GM19238 (cell line): Measurements from ENCODE around the gene AIF1L.

ENCODE experiments used
- DNase-seq: peaks from one replicate; pipeline ENCODE4 v3.0.0; 2011; ENCODE audit warnings: low spot score; ENCODE audit not compliant: insufficient read length

AIF1L gene

DNA sequence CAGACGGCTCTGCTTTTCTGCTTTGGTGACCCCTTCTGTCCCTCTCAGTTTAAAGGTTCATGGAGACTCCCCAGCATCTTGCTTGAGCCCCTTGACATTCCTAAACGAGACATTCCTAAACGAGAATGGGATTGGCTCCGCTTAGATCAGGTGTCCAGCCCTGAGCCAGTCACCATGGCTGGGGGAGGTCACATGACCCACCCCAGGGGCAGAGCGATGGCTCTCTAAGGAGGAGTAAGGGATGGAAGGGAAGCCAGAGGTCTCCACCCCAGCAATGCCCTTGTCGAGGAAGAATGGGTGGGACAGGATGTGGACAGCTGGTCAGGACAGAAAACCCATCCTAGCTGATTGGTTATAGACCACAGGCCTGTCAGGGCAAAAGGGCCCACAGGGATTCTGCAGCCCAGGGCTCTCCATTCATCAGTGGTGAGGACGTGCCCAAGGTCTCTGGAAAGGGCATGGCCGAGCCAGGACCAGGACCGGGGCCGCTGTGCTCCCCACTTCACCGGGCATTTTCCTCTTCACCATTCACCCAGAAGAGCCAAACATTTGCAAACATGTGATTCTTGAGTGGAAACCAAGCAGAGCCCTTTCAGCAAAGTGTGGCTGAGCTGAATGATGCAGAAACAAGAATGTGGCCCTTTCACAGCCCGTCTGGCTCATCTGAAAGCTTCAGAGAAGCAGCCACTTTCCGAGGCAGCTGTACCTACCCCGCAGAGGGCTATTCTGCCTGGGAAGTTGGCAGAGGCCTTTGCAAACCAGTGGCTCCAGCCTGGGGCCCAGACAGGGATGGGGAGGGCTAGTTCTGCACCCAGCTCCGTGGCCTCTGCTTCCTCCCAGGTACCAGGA lies 19.8 kb upstream of the AIF1L start:
- DNase-seq: no peak

DNA sequence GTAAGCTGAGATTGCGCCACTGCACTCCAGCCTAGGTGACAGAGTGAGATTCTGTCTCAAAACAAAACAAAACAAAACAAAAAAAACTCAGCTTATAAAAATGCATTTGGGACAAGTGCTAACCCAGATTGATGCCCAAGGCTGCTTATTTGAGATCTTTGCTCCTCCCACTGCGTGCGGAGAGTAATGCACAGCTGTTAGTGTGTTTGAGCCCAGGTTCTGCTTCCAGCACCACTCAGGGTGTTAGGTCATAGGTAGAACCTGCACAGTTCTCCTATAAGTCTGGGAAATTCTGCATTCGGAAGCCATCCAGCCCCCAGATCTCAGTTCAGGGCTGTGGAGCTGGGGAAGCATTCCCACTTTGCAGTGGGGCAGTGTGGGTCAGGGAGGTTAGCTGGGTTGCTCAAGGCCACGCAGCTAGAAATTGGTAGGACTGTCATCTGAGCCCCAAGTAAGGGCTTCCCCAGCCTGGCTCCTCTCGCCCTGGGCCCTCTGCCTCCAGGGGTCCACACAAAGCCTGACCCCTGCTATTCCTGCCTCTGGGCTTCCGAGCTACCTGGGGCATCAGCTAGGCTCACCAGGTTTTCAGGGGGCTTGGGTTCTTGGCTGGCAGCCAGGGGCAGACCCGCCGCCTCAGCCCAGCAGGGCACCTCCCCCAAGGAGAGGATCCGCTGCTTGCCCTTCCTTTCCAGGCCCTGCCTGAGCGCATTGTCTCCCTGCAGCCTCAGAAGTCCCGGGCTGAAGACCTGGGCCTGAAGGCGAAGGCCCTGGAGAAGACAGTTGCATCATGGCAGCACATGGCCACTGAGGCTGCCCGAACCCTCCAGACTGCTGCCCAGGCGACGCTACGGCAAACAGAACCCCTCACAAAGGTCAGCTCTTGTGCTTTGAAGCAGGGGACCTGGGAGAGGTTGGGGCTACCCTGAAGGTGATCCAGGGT lies 17.6 kb upstream of the AIF1L start:
- no peak for DNase-seq

DNA sequence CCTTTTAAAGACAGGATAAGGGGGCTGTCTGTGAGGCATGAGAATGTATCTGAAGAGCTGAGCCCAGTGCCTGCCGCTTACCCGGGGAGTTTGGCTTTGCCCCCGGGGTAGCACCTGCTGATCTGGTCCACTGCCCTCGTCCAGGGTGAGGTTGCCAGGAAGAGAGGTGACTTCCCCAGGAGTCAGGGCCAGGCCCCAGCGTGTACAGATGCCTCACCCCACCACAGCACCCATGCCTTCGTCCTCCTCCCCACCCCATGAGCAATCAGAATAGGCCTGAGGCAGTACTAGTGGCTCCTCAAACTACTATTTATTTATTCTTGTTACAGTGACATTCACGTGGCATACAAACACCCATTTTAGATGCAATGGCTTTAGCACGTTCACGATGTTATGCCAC lies 15.7 kb upstream of the AIF1L start:
- no peak for DNase-seq

DNA sequence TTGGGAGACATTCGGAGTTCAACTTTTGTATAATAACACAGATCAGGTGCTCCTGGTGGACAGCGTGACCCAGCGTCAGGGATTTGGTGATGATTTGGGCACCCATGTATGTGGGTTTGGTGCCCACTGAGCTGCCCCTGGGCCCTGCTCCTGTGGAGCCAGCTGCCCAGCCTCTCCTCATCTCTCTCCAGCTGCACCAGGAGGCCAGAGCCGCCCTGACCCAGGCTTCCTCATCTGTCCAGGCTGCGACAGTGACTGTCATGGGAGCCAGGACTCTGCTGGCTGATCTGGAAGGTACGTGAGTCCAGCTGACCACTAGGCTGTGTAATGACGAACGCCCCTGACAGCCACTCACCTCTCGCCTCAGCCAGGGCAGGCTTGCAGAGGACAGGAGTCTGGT lies 14.5 kb upstream of the AIF1L start:
- DNase-seq: no peak

DNA sequence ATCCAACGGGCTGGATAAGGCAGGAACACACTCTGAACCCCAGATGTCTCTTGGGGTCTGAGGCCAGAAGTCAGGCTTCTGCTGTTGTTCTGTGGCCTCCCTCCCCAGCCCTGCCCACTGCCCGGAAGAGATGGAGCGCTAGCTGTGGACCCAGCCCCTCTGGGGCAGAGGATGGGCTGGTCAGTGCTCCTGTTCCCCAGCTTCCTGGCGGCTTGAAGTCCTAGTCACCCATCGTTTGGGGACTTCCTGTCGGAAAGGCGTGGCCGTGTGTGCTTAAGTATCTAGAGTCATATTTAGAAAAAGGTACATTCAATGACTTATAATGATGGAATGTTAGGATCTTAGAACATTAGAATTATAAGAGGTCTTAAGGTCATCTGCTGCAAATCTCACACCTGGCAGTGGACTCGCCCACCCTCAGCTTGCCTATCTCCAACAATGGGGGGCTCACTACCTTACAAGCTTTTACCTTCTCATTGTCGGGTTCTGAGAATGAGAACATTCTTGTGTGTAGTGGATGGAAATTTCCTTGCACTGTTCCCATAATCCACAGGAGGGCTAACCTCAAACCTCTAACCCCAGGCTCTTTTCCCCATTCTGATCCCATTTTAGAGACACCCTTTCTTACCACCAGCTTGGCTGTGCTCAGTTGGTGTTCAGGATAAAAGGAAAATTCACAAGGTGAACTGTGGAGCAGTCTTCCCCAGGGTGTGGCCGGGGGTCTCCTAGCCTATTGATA lies 13.4 kb upstream of the AIF1L start:
- no peak for DNase-seq

DNA sequence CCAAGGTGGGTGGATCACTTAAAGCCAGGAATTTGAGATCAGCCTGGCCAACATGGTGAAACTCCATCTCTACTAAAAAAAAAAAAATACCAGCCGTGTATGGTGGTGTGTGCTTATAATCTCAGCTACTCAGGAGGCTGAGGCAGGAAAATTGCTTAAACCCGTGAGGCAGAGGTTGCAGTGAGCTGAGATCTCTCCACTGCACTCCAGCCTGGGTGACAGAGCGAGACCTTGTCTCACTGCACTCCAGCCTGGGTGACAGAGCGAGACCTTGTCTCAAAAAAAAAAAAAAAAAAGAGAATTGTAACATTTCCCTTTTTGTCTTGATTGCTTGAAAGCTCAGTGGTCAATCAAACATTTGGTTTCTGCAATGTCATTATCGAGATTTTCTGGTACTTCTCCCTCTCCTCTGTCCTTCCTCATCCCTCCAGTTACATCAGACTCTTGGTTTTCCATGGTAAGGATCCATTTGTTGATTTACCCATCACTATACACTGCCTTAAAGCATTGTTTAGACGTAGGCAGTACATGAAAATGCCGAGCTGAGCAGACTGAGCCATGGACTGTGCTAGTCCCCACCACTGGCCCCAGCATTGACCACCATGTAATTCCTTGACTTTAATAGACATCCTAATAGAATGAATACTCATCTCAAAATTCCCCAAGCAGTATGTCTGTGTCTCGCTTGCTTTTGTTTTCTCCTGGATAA lies 11.5 kb upstream of the AIF1L start:
- no peak for DNase-seq

DNA sequence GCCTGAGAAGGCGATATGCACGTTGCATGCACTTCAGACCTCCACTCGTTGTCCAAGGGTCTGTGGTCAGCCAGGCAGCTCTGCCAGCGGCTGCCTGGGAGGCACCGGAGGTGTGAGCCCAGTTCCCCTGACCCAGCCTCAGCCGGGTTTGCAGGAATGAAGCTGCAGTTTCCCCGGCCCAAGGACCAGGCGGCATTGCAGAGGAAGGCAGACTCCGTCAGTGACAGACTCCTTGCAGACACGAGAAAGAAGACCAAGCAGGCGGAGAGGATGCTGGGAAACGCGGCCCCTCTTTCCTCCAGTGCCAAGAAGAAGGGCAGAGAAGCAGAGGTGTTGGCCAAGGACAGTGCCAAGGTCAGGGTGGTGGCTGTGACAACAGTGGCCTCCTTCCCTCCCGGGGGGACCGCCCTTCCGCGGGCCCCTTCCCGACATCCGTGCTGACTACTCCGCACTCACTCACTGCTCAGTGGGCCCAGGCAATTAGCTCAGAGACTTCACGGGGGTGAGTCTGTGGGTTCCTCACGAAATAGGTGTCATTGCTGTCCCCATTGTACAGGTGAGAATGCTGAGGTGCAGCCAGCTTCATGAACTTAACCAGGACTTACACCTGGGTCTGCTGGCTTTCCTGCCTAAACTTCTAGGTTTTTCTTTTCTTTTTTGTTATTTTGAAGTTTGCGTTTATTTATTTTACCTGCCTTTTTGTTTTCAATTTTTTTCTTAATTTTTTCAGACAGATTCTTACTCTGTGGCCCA lies 10.8 kb upstream of the AIF1L start:
- DNase-seq: no peak

DNA sequence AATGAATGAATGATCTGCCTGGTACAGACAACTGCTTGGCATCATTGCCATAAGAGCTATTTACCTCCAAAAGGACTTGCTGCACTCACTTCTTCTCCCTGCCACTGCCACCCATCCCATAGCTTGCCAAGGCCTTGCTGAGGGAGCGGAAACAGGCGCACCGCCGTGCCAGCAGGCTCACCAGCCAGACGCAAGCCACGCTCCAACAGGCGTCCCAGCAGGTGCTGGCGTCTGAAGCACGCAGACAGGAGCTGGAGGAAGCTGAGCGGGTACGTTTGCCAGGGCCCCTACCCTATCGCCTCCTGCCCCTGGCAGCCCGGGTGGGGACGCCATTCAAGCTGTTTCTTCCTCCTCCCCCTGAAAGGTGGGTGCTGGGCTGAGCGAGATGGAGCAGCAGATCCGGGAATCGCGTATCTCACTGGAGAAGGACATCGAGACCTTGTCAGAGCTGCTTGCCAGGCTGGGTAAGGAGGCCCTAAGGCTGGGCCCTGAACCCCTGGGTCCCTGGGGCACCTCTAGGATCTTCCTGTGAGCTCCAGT lies 8.9 kb upstream of the AIF1L start:
- no peak for DNase-seq

DNA sequence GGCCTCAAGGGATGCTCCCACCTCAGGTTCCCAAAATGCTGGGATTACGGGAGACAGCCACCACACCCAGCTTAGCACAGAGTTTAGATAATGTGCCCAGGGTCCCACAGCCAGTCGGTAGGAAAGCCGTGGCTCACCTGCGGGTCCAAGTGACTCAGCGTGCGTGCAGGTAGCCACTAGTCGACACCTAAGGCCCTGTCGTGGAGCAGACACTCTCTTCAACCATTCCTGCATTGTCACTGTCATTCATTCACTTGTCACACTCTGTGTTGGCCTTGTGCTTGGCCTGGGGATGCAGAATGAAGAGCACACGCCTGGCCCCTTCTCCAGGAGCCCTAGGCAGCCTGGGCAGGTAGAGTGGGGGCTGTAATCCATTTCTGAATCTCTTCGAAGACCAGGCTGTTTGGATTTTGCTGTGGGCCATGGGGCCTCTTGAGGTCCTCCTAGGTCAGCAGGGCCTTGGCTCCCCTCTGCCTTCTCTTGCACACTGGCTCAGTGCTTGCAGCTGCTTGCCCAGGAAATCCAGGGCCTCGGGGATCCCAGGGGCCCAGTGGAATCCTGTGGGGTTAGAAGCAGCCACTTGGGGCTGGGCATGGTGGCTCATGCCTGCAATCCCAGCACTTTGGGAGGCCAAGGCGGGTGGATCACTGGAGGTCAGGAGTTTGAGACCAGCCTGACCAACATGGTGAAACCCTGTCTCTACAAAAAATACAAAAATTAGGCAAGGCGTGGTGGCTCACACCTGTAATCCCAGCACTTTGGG lies 6.1 kb upstream of the AIF1L start:
- DNase-seq: no peak

DNA sequence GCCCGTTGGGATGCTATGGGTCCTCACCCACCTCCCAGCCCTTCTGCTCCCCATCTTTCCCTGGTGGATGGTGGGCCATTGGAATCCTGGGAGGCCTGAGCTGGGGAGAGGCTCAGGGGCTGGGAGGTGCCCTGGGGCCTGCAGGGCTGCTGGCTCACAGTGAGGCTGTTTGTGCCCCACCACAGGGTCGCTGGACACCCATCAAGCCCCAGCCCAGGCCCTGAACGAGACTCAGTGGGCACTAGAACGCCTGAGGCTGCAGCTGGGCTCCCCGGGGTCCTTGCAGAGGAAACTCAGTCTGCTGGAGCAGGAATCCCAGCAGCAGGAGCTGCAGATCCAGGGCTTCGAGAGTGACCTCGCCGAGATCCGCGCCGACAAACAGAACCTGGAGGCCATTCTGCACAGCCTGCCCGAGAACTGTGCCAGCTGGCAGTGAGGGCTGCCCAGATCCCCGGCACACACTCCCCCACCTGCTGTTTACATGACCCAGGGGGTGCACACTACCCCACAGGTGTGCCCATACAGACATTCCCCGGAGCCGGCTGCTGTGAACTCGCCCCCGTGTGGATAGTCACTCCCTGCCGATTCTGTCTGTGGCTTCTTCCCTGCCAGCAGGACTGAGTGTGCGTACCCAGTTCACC lies 4.9 kb upstream of the AIF1L start:
- no peak for DNase-seq

DNA sequence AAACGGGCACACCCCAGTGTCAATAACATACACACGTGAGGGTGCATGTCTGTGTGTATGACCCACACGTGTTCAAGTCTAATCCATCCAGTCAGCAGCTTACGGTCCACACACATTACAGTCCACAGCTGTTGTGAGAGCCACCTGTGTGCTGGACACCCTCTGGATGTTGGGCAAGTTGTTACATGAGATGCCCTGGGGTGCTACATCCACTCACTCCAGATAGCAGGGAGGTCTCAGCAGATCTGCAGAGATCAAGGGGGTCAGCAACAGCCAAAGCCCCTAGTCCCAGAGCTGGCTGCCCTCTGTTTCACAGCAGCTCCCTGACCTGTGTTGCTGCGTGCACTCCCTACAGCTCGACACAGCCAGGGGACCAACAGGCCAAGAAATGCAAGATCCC lies 4.3 kb upstream of the AIF1L start:
- no peak for DNase-seq

DNA sequence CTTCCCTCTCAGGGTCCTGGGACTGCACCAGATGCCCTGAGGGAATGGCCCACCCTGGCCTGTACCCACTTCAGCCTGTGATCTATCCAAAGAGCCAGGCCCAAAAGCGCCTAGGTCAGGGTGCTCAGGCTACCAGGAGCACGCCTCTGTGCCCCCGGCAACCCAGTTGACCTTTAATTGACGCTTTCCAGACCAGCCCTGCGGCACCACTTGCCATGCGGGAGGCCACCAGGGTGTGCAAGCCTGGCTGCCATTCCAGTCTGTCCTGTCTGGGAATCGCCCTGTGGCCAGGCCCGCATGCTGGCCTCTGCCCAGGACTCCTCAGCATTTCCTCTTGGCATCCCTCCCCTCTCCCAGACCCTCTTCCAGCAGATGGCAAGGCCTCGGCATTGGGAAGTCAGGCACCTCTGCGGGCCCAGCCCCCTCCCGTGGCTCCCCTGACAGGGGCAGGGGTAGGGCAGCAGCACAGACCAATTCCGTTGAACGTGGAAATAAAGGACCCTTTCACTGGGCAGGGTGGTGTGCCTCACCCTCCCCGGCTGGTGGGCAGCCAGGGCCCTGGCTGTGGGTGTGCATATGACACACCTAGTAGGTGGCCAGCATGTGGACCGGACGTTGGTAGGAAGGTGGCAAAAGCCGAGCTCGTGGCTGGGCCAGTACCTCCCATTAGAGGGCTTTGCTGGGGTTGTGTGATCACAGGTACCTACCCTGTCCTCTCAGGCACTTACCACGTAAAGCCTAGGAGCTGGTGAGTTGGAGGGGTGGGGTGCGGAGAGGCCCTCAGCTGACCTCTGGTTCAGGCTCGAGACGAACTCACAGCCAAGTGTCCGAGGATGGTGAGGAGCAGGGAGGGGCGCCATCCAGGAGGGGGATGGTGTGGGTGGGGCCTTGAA lies 3.5 kb upstream of the AIF1L start:
- no peak for DNase-seq

DNA sequence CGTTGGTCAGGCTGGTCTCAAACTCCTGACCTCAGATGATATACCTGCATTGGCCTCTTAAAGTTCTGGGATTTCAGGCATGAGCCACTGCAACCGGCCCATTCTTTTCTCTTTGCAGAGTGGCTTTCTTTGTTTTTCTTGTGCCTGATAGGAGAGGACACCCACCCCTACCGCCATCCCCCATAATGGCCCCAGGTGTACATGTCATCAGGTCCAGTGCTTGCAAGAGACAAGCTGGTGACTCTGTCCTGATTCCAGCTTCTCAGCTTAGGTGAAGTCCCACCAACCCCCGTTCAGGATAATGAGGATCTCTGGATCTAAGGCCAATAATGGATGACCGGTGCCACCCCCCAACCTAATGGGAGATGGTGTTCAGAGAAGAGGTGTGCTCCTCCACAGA lies 2.3 kb upstream of the AIF1L start:
- DNase-seq: no peak

DNA sequence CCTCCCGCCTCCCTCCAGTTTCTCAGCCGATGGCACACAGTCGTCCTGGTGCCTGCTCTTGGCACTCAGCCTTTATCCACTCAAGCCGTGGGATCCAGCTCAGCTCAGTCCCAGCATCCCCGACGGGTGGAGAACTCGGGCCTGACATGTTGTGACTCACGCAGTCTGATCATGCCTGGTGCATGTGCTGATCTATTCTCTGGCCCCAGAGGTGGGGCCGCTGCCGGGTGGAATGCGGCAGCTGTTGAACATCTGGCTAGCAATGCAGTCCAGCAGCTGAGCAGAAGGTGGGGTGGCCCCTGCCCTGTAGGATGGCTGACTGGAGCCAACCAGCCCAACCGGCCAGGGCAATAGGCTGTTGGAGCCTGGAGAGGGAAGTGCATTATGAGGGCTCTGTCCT lies 1.7 kb upstream of the AIF1L start:
- DNase-seq: no peak

DNA sequence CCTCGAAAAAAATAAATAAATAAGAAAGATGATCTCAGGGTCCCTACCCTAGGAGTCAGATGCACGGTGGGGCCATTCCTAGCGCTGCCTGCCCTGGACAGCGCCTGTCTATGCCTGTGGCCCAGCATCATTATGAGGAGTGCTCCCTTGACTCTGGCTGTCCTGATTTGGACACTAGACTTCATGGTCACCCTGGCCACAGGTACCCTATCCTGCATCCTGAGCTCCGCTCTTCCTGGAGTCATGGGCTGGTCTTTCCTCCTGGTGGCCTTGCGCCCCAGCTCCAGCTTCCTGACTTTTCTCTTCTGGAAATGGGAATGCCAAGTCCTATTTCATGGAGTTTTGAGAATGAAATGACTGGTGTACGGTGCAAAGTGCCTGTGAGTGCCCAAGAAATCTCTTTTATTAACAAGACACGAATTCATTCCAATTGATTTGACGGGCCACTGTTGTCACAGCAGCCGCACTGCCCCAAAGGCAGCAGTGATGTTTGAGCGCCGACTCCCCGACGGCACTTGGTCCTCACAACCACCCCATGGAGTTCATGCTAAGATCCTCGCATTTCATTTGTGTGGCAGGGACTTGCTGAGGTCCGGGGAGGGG lies 564 bp upstream of the AIF1L start:
- DNase-seq: no peak

DNA sequence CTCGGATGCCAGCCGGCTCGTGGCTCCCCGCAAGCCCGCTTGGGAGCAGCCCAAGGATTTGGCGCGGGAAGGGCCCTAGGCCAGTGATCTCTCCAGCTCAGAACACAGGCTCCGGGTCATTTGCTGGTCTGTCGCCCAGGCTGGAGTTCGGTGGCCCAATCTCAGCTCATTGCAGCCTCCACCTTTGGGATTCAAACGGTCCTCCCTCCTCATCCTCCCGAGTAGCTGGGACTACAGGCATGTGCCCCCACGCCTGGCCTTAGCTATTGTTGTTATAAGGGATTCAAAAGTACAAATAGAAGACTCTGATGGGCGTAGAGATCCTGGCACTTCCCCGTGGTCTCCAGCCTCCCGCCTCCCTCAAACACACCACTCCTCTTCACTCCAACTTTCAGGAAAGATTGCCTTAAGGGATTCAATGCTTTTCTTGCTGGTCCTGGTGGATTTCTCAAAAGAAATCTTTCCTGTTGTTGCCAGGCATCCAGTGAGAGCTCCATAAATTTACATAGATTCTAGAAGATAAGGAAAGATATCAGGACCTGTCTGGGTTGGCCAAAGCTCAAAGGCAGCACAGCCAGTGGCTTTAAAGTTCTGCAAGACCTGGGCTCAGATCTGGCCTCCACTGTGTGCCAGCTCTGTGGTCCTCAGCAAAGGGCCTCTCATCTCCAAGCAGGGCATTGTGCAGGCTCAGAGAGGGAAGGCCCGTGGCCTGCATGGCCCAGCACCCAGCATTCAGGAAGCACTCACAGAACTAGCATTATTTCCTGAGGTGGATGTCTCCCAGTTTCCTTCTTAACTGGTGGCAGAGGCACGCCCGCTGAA lies 1.0 kb downstream of the AIF1L start:
- no peak for DNase-seq

DNA sequence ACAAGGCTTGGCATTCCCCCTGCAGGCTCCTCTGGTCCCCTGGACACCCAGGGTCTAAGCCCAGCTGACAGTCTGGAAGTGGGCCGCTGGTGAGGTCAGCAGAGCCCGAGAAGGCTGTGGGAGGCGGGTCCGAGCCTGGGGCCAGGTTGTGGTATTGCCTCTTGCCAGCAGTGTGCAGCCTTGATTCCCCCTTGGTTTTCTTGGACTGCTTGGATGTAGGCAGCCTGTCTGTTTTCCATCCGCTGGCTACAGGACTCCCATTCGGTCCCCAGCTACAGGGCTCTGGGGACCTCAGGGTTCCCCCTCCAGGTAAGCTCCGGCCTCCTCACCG lies 1.6 kb downstream of the AIF1L start:
- no peak for DNase-seq
